ENCODE data around the gene TRAK2. TPM values are rescaled to one million over a fixed set of nuclear protein-coding genes. Genes with fewer than 3 reads are reported as not detected.
A peak's percentile ranks its signal among the peaks of the same experiment; 100 is the strongest.

Gene TRAK2
- total and polyA plus RNA-seq, 9 of the 15 experiments (the other 6 are each of a cell fraction or from before 2014, with no cell fraction given): 3.4 to 10.4 (median 7.3) TPM

- TF ChIP-seq ZNF449 (CRISPR knock-in tag; IDR thresholded peaks at IDR 0.05): no peak
- no peak for TF ChIP-seq EHMT2 (IDR thresholded peaks at IDR 0.05)
- no peak for TF ChIP-seq ZNF274 (IDR thresholded peaks at IDR 0.05; ENCODE audit: borderline replicate concordance, low read depth, low read length)
- no peak for TF ChIP-seq SMARCE1 (IDR thresholded peaks at IDR 0.05)
- TF ChIP-seq CHD1 (IDR thresholded peaks at IDR 0.05; ENCODE audit: low read length): no peak
- no peak for TF ChIP-seq E4F1 (CRISPR knock-in tag; IDR thresholded peaks at IDR 0.05; ENCODE audit: borderline replicate concordance)
- TF ChIP-seq CBX8 (IDR thresholded peaks at IDR 0.05; ENCODE audit: borderline replicate concordance, extremely low read depth, low read depth, low read length, poor library complexity, severe bottlenecking): no peak
- peak; percentile 37; the same call in 1 of the 2 replicates for TF ChIP-seq PKNOX1 (IDR thresholded peaks at IDR 0.05)
- TF ChIP-seq ILK (tag; IDR thresholded peaks at IDR 0.05; ENCODE audit: borderline replicate concordance, low read depth): no peak
- peak; percentile 82 for TF ChIP-seq RFX1 (IDR thresholded peaks at IDR 0.05)
- no peak for TF ChIP-seq ZNF592 (IDR thresholded peaks at IDR 0.05)
- TF ChIP-seq NFYB (IDR thresholded peaks at IDR 0.05; ENCODE audit: extremely low read depth, insufficient read length): peak; percentile 49
These were observed 94.0 kb downstream of the TRAK2 start, which contains the start of gene FLACC1 (continued) for GRCh38 chr2:201357221-201357620.

Measured in K562 (cell line).